DND-41 (cell line): ENCODE measurements around the gene RFLNA.

ENCODE experiments used
- ATAC-seq: fragments of 200-7000 bp; cut with Tn5 transposase; 3 replicates; pipeline ENCODE4 v1.9.1; 2021; ENCODE audit warnings: low read depth; ENCODE audit not compliant: insufficient read depth
- DNase-seq: peaks from one replicate; pipeline ENCODE4 v3.0.0-alpha.2; 2020
- H2AFZ ChIP-seq: 2 replicates; pipeline ENCODE4 v1.6.0; 2012; ENCODE audit warnings: low read depth, low read length
- H3K27ac ChIP-seq: 2 replicates; pipeline ENCODE4 v1.5.1; 2012; ENCODE audit warnings: low read length, inconsistent platforms
- H3K27me3 ChIP-seq: fragments of 200-600 bp; sonication (generic); 2 replicates; pipeline ENCODE4 v1.6.0; 2012; ENCODE audit warnings: low read length, mild to moderate bottlenecking, inconsistent platforms; ENCODE audit not compliant: insufficient read depth, poor library complexity
- H3K36me3 ChIP-seq: 2 replicates; pipeline ENCODE4 v1.5.1; 2012; ENCODE audit warnings: low read length, inconsistent platforms; ENCODE audit not compliant: insufficient read depth
- H3K4me1 ChIP-seq: 2 replicates; pipeline ENCODE4 v1.5.1; 2012; ENCODE audit warnings: mild to moderate bottlenecking, low read length; ENCODE audit not compliant: insufficient read depth
- H3K4me2 ChIP-seq: 2 replicates; pipeline ENCODE4 v1.6.0; 2012; ENCODE audit warnings: mild to moderate bottlenecking, moderate library complexity, low read length, inconsistent platforms; ENCODE audit not compliant: insufficient read depth
- H3K4me3 ChIP-seq, 2 experiments: fragments of 200-600 bp in 1 of 2; shearing (Covaris generic) in 1 of 2; 2 replicates each; pipeline ENCODE4 v1.5.1; 2012 to 2016; ENCODE audit warnings: inconsistent platforms in 2 of 2, low read length in 2 of 2, mild to moderate bottlenecking in 2 of 2, low read depth in 1 of 2, moderate library complexity in 1 of 2
- H3K79me2 ChIP-seq: 2 replicates; pipeline ENCODE4 v1.6.0; 2012; ENCODE audit warnings: low read length, inconsistent platforms; ENCODE audit not compliant: insufficient read depth
- H3K9ac ChIP-seq: 2 replicates; pipeline ENCODE4 v1.6.0; 2012; ENCODE audit warnings: low read depth, mild to moderate bottlenecking, inconsistent platforms, low read length, moderate library complexity
- H3K9me3 ChIP-seq: 2 replicates; pipeline ENCODE4 v1.5.1; 2012; ENCODE audit warnings: low read length, moderate library complexity, mild to moderate bottlenecking, inconsistent platforms; ENCODE audit not compliant: insufficient read depth, severe bottlenecking
- H4K20me1 ChIP-seq: 2 replicates; pipeline ENCODE4 v1.6.0; 2012; ENCODE audit warnings: low read length; ENCODE audit not compliant: insufficient read depth
- EZH2 ChIP-seq: IDR thresholded peaks from 3 replicates; pipeline ENCODE4 v1.6.1; 2012; ENCODE audit warnings: borderline replicate concordance, low read depth, mild to moderate bottlenecking, moderate library complexity, low read length, inconsistent platforms; ENCODE audit not compliant: severe bottlenecking
- TF ChIP-seq, protein P1 (sequence below): IDR thresholded peaks from 2 replicates; pipeline ENCODE4 v1.5.1; 2012; ENCODE audit warnings: borderline replicate concordance, low read length, moderate library complexity, mild to moderate bottlenecking; ENCODE audit not compliant: poor library complexity, severe bottlenecking; ENCODE audit errors: extremely low read depth

RFLNA gene

DNA sequence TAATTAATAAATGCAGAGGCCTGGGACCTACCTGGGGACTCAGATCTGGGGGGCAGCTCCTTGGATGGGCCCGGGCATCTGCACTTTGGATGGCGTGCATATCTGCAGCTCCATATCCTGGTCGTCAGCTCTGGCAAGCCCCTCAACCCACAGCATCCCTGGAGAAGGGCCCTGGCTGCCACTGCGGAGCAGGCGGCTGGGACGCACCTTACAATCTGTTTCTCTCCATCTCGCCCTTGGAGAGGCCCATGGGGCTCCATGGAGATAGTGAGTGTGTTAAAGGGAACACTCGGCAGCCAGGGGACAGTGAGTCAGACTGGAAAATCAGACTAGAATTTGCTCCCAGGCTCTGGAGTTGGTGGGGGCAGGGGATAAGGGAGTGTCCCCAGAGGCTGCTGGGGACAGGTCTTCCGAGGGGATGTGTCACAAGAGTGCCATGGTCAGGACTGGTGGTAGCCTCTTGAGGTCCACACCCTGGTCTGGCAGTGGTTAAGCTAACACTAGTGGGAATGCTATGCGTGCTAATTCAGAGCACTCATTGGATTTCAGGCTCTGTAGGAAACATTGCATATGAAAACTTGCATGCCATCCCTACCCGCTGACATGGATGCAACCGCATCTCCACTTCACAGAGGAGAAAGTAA, 21.5 kb downstream of the RFLNA start:
- no peak for ATAC-seq
- Histone ChIP-seq H3K4me1 (no peaks in the 10 kb centered on the region), H3K27me3 (no peaks in the 10 kb centered on the region)

GRCh38 chr12:124317400-124317799, 22.5 kb downstream of the RFLNA start:
- H3K9ac ChIP-seq: no peak overlapping the region
- H2AFZ ChIP-seq: no peak overlapping the region
- no peaks in the 10 kb centered on the region for H3K4me1 ChIP-seq
- H3K9me3 ChIP-seq: no peaks in the 10 kb centered on the region
- H3K79me2 ChIP-seq: no peaks in the 10 kb centered on the region
- H3K27ac ChIP-seq: no peak overlapping the region
- no peaks in the 10 kb centered on the region for H3K36me3 ChIP-seq
- 0 out of 2 replicates have a peak, but pooled peaks cover 3% of the 10 kb centered on the region for H4K20me1 ChIP-seq
- DNase-seq (no peak), ATAC-seq (no peak)
- H3K4me2 ChIP-seq: no peak overlapping the region
- no peak overlapping the region for H3K4me3 ChIP-seq
- TF ChIP-seq EZH2: no peak
- TF ChIP-seq, protein P1, sequence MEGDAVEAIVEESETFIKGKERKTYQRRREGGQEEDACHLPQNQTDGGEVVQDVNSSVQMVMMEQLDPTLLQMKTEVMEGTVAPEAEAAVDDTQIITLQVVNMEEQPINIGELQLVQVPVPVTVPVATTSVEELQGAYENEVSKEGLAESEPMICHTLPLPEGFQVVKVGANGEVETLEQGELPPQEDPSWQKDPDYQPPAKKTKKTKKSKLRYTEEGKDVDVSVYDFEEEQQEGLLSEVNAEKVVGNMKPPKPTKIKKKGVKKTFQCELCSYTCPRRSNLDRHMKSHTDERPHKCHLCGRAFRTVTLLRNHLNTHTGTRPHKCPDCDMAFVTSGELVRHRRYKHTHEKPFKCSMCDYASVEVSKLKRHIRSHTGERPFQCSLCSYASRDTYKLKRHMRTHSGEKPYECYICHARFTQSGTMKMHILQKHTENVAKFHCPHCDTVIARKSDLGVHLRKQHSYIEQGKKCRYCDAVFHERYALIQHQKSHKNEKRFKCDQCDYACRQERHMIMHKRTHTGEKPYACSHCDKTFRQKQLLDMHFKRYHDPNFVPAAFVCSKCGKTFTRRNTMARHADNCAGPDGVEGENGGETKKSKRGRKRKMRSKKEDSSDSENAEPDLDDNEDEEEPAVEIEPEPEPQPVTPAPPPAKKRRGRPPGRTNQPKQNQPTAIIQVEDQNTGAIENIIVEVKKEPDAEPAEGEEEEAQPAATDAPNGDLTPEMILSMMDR: no peak
- H3K27me3 ChIP-seq: no peaks in the 10 kb centered on the region

More for the DNA sequence above, 21.5 kb downstream of the RFLNA start:
- Histone ChIP-seq H3K4me3 (no peak overlapping the region), H2AFZ (no peak overlapping the region), H4K20me1 (0 out of 2 replicates have a peak, but pooled peaks cover 3% of the 10 kb centered on the region), H3K4me2 (no peak overlapping the region), H3K9ac (no peak overlapping the region), H3K36me3 (no peaks in the 10 kb centered on the region), H3K27ac (no peak overlapping the region), H3K79me2 (no peaks in the 10 kb centered on the region), H3K9me3 (no peaks in the 10 kb centered on the region)
- DNase-seq: no peak
- TF ChIP-seq, protein P1: no peak
- no peak for TF ChIP-seq EZH2

GRCh38 chr12:124318278-124319020, 23.6 kb downstream of the RFLNA start:
- no peak overlapping the region for H3K27ac ChIP-seq
- no peak for TF ChIP-seq EZH2
- TF ChIP-seq, protein P1: no peak
- DNase-seq (no peak), ATAC-seq (no peak)
- H3K9me3 ChIP-seq: peaks cover 1% of the 10 kb centered on the region
- no peak overlapping the region for H2AFZ ChIP-seq
- no peaks in the 10 kb centered on the region for H3K27me3 ChIP-seq
- no peak overlapping the region for H3K4me3 ChIP-seq
- no peak overlapping the region for H3K4me2 ChIP-seq
- H3K36me3 ChIP-seq: peaks cover 2% of the 10 kb centered on the region
- no peak overlapping the region for H3K9ac ChIP-seq
- H3K4me1 ChIP-seq: no peaks in the 10 kb centered on the region
- H4K20me1 ChIP-seq: 0 out of 2 replicates have a peak, but pooled peaks cover 3% of the 10 kb centered on the region
- H3K79me2 ChIP-seq: no peaks in the 10 kb centered on the region
